ENCODE data around the gene SGCD. TPM values are rescaled to one million over a fixed set of nuclear protein-coding genes. Genes with fewer than 3 reads are reported as not detected.

SGCD gene
- total RNA-seq, 1 donor from 2014 or later: 76.9 TPM

GRCh38 chr5:156481741-156482140, 154.8 kb downstream of the SGCD start:
- no peak for DNase-seq
- intact Hi-C loops (cut with micrococcal nuclease): no loop called here
- ATAC-seq: no peak

GRCh38 chr5:156482818-156483217, 155.9 kb downstream of the SGCD start:
- no peak for DNase-seq
- intact Hi-C loops (cut with micrococcal nuclease): no loop called here
- no peak for ATAC-seq

GRCh38 chr5:156486394-156487238, 159.7 kb downstream of the SGCD start:
- DNase-seq: no peak
- intact Hi-C loops (cut with micrococcal nuclease): no loop called here
- ATAC-seq: peak; percentile 27

- DNase-seq (no peak), ATAC-seq (peak; percentile 79)
- intact Hi-C loops (cut with micrococcal nuclease): no loop called here
Observed at GRCh38 chr5:156491766-156492165, 164.8 kb downstream of the SGCD start.

GRCh38 chr5:156496291-156496690, 169.3 kb downstream of the SGCD start:
- intact Hi-C loops (cut with micrococcal nuclease): no loop called here
- no peak for ATAC-seq

GRCh38 chr5:156497804-156498208, 170.8 kb downstream of the SGCD start:
- ATAC-seq: peak; percentile 63
- intact Hi-C loops (cut with micrococcal nuclease): no loop called here
- no peak for DNase-seq

More at GRCh38 chr5:156496291-156496690, 169.3 kb downstream of the SGCD start:
- DNase-seq: no peak

GRCh38 chr5:156498226-156498980, 171.4 kb downstream of the SGCD start:
- intact Hi-C loops (cut with micrococcal nuclease): no loop called here
- no peak for DNase-seq
- ATAC-seq: no peak

GRCh38 chr5:156500755-156501154, 173.8 kb downstream of the SGCD start:
- DNase-seq: no peak
- peak; percentile 16 for ATAC-seq
- intact Hi-C loops (cut with micrococcal nuclease): no loop called here

- no peak for DNase-seq
- intact Hi-C loops (cut with micrococcal nuclease): no loop called here
- no peak for ATAC-seq
Observed at GRCh38 chr5:156505101-156505500, 178.1 kb downstream of the SGCD start.

- ATAC-seq (no peak), DNase-seq (no peak)
- intact Hi-C loops (cut with micrococcal nuclease): no loop called here
Observed at GRCh38 chr5:156513123-156513815, 186.3 kb downstream of the SGCD start.

GRCh38 chr5:156515121-156515520, 188.2 kb downstream of the SGCD start:
- intact Hi-C loops (cut with micrococcal nuclease): no loop called here
- DNase-seq (no peak), ATAC-seq (no peak)

GRCh38 chr5:156515803-156516360, 188.9 kb downstream of the SGCD start:
- ATAC-seq: no peak
- DNase-seq: no peak
- intact Hi-C loops (cut with micrococcal nuclease): no loop called here

- intact Hi-C loops (cut with micrococcal nuclease): no loop called here
- no peak for ATAC-seq
- DNase-seq: no peak
Observed at GRCh38 chr5:156522651-156523529, 195.9 kb downstream of the SGCD start.

GRCh38 chr5:156523607-156524006, 196.6 kb downstream of the SGCD start:
- ATAC-seq (no peak), DNase-seq (no peak)
- intact Hi-C loops (cut with micrococcal nuclease): no loop called here

GRCh38 chr5:156526081-156526925, 199.3 kb downstream of the SGCD start:
- intact Hi-C loops (cut with micrococcal nuclease): no loop called here
- DNase-seq (no peak), ATAC-seq (no peak)

- no peak for ATAC-seq
Observed at GRCh38 chr5:156527611-156528010, 200.6 kb downstream of the SGCD start.

GRCh38 chr5:156528673-156529072, 201.7 kb downstream of the SGCD start:
- ATAC-seq (no peak), DNase-seq (no peak)
- intact Hi-C loops (cut with micrococcal nuclease): no loop called here

More at GRCh38 chr5:156527611-156528010, 200.6 kb downstream of the SGCD start:
- no peak for DNase-seq
- intact Hi-C loops (cut with micrococcal nuclease): no loop called here

GRCh38 chr5:156529892-156530291, 202.9 kb downstream of the SGCD start:
- DNase-seq (no peak), ATAC-seq (no peak)
- intact Hi-C loops (cut with micrococcal nuclease): no loop called here

Measured in left ventricle myocardium superior (tissue), 1 donor.